T47D (cell line): ENCODE results near the gene LTBP3.
A peak's percentile ranks its signal among the peaks of the same experiment; 100 is the strongest.

ENCODE experiments used
- DNase-seq, 2 experiments: peaks; one replicate each; pipeline versions ENCODE4 v3.0.0 to v3.0.0-alpha.2; 2011 to 2012; ENCODE audit warnings: low read depth in 1 of 2, low spot score in 1 of 2
- JUND ChIP-seq: IDR thresholded peaks from 2 replicates; pipeline ENCODE4 v1.6.1; 2012; ENCODE audit warnings: low read depth
- in situ Hi-C: cut with HindIII; loops from 2 replicates; pipeline ENCODE4 v1.10.0; 2016; ENCODE audit warnings: low sequenced_read_pairs, low pct_unique_long_range_greater_than_20kb

Gene LTBP3

DNA sequence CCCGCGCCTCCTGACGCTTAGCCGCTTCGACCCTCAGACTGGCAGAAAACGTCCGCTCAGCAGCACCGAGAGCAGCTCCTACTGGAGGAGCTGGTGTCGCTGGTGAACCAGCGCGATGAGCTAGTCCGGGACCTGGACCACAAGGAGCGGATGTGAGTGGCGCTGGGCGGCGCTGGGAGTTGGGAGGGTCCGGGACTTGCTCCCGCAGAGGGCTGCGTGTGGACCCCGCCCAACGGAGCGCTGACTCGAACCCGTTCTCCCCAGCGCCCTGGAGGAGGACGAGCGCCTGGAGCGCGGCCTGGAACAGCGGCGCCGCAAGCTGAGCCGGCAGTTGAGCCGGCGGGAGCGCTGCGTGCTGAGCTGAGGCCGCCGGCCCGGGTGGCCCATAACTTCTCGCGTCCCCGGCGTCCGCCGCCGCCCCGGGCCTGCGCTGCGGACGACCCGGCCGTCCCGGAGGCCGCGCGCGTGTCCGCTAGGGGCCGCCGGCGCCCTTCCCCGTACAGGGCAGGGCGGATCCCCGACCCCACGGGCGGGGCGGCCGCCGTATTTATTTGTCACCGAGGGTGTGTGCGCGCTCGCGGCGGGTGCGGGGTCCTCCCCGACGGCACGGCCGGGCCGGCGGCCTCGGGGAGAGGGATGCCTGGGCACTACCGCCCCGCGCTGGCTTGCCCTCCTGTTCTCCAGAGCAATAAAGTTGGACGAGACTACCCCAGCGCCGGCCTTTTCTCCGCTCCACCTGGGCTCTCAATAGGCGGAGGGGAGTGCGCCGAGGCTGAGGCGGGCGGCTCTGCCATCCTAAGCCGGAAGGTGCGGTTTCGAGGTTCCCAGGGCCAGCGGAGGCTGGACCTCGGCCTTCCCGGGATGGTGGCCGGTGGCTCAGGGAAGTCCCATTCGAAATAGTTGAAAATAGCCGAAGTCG, 34.0 kb upstream of the LTBP3 start:
- TF ChIP-seq JUND: no peak
- DNase-seq: no peak
- in situ Hi-C loops: no loop called here

DNA sequence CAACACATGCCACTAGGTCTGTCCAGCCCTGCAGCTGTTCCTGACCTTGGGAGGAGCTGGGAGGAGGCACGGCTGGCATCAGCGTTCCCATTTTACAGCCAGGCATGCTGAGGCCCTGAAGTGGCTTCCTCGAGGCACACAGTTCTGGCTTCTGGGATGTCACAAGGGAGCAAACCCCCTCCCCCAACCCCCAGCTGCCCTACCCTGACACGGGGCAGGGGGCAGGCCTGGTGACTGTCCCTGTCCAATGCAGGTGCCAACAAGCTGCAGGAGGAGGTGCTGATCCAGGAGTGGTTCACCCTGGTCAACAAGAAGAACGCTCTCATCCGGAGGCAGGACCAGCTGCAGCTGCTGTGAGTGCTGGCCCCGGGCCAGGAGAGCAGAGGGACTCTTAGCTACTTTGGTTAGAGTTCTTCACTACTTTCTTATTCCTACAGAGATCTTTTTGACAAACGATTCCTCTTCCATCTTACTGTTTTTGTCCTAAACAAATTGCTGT, 32.1 kb upstream of the LTBP3 start:
- DNase-seq: no peak
- no peak for TF ChIP-seq JUND
- in situ Hi-C loops: no loop called here

DNA sequence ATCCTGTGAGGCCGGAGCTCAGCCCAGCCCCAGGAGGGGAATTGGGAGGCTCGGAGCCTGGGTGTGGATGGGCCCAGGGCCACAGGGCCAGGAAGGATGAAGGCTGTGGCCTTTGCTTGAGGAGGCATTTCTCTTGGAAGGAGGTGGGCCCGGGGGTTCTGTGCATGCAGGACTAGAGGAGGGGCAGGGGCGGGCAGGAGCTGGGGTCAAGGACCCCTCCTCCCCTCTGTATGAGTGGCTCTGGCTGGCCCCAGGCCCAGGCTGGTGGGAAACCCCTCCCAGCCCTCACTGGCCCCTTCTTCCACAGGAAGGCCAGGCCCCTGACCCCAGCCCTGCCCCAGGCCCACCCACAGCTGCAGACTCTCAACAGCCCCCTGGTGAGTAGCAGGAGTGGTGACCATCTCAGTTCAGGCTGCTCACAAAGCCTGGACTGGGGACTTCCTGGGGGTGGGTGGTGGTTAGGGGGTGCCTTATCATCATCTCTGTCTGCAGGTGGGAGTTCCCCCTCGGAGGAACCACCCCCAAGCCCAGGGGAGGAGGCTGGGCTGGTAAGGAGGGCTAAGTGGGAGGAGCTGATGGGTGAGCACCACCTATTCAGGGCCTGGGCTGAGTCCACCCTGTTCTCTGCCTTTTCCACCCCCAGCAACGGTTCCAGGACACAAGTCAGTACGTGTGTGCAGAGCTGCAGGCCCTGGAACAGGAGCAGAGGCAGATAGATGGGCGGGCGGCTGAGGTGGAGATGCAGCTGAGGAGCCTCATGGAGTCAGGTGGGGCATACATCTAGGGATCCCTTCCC, 31.5 kb upstream of the LTBP3 start:
- no peak for TF ChIP-seq JUND
- in situ Hi-C loops: no loop called here

DNA sequence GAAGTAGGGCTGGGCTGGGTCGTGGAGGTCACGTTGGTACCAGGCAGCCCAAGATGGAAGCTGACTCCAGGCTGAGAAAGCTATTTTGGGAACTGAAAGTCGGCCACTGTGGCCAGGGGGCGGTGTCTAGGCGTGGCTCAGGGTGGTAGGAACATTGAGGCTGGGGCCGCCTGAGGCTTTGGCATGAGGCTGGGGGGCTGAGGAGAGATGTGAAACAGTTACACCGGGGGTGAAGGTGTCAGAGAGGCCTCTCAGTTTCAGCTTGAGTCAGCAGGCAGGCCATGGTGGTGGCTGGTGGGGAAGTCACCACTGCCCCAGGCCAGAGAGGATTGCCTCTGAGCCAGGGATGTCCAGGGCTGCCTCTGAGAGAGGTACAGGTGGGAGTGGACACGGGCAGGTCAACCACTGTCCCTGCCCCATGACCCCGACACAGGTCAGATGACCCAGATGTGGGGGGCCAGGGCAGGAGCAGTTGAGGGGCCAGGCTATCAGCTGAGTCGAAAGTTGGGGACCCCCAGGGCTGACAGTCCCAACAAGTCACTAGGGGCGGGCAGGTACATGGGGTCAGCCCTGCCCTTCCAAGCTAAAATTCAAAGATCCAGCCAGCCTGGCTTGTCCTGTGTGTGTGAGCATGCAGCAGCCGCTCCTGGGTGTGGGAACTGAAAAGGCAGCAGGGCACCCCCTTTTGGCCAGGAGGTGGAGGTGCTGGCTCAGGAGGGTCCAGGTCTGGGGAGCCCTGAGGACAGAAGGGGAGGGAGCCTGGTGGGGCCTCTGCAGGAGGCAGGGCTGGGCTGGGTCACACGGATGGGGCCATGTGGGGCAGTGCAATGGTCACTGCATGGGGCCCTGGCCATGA, 30.3 kb upstream of the LTBP3 start:
- in situ Hi-C loops: no loop called here
- no peak for TF ChIP-seq JUND
- peak; percentile 70 to 86 for DNase-seq

More for the DNA sequence above, 31.5 kb upstream of the LTBP3 start:
- DNase-seq: no peak

DNA sequence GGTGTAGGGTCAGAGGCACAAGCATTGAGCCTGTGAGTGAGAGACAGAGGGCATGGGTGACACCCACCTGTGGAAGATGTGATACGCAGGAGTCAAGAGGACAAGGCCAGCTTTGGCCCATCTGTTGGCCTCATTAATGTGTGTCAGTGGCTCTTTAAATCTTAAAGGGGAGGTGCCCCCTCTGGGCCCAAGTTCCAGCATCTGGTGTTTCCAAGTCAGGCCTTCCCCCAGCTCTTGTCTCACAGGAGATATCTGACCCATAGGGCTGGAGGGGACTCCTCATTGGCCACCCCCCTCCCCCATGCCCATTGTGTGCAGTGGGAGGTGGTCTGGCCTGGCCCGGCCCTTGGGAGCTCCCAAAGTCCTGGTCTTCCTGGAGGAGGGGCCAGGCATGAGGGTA, 28.5 kb upstream of the LTBP3 start:
- DNase-seq: no peak
- TF ChIP-seq JUND: no peak
- in situ Hi-C loops: no loop called here

DNA sequence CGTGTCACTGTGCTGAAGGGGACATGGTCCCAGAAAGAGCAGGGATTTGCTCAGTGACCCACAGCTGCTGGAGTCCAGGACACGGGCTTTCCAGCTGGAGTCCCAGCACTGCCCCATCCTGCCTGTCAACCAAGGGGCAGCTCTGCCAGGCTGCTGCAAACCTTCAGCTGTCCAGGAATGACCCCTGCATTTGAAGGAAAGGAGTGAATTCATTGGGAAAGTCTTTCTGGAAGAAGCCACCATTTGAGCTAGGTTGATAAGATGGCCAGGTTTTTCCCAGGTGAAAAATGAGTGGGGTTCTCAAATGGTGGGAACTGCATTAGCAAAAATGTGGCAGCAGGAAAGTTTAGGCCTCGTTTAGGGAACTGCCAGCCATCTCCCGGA, 28.1 kb upstream of the LTBP3 start:
- in situ Hi-C loops: no loop called here
- TF ChIP-seq JUND: no peak
- DNase-seq: no peak

DNA sequence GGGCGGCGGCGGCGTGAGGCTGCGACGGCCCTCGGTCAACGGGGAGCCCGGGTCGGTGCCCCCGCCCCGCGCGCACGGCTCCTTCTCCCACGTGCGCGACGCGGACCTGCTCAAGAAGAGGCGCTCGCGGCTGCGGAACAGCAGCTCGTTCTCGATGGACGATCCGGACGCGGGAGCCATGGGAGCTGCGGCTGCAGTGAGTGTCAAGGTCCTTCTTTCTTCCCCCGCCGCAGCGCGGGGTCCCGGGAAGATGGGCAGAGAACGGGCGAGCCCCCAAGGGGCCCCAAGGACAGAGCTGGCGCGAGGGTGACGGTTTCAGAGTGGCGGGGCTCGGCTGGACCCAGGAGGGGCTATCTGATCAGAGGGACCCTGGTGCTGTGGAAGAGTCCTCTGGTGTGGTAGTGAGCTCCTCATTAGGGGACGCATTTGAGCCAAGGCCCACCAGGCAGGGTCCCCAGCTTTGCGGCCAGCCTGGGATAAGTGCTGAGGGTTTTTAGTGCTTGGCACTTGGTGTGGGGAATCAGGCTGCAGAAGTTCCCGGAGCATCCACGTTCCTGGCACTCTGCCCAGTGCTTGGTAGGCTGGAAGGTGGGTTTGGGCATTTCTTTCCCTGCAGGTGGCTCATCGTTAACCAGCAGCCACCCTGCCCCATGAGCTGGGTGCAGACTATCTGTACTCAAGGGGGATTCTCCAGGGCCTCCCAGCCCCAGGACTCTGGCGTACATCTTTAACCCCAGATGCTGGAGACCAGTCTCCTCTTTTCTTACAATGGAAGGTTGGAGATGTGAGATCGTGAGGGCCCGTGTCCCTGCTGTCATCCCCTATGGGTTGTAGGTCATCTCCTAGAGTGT, 27.5 kb upstream of the LTBP3 start:
- in situ Hi-C loops: no loop called here
- TF ChIP-seq JUND: no peak
- no peak for DNase-seq

DNA sequence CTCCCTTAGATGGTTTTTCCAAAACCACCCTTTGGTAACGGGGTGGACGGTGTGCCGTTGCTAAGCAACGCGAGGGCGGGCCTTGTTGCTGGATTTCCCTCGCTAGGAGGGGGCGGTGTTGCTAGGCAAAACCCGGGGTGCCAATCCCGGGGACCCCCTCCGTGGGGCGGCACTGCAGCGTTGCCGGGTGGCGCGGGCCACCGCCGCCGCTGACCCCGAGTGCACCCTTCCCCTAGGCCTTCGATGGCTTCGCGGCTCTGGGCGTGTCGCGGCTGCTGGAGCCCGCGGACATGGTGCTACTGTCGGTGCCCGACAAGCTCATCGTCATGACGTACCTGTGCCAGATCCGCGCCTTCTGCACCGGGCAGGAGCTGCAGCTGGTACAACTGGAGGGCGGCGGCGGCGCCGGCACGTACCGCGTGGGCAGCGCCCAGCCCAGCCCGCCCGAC, 26.6 kb upstream of the LTBP3 start:
- in situ Hi-C loops: no loop called here
- no peak for DNase-seq
- TF ChIP-seq JUND: no peak

DNA sequence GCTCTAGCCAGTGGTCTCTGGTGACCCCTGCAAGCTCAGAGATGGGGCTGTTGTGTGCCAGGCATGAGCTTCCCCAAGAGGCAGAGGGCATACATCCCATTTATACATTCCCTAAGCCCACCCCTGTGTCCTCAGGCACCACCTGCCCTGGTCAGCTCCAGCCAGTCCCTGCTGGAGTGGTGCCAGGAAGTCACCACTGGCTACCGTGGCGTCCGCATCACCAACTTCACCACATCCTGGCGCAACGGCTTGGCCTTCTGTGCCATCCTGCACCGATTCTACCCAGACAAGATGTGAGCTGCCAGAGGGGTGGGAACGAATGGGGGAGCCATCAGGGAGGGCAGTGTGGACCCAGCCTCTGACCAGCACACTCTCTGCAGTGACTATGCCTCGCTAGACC, 25.9 kb upstream of the LTBP3 start:
- in situ Hi-C loops: no loop called here
- DNase-seq: no peak
- TF ChIP-seq JUND: no peak

DNA sequence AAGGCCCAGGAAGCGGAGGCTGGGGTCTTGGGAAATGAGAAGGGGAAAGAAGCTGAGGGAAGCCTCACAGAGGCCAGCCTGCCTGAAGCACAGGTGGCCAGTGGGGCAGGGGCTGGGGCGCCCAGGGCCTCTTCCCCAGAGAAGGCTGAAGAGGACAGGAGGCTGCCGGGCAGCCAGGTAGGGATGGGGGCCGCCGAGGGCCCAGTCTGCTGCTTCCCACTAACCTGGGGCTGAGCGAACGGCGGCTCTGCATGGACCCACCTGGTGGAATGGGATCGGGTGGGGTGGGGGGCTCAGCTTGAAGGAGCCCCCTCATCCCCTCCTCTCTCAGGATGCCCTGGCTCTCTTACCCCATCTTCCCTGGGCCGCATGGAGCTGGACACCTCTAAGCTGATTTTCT, 25.4 kb upstream of the LTBP3 start:
- in situ Hi-C loops: no loop called here
- TF ChIP-seq JUND: no peak
- DNase-seq: no peak

DNA sequence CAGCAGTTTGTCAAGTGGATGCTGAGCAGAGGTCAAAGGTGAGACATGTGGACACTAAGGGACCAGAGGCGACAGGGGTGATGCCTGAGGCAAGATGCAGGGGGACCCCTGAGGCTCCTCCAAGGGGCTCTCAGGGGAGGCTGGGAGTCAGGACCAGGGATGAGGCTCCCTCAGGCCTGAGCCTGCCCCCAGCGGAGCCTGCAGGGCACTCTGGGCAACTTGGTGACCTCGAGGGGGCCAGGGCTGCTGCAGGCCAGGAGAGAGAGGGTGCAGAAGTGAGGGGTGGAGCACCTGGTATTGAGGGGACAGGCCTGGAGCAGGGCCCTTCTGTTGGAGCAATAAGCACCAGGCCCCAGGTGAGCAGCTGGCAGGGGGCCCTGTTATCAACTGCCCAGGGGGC, 23.8 kb upstream of the LTBP3 start:
- DNase-seq: no peak
- no peak for TF ChIP-seq JUND
- in situ Hi-C loops: no loop called here
